ENCODE data around the gene SLC51A. TPM values are rescaled to one million over a fixed set of nuclear protein-coding genes. Genes with fewer than 3 reads are reported as not detected.

Gene SLC51A
- total RNA-seq, 1 donor: not detected

DNA sequence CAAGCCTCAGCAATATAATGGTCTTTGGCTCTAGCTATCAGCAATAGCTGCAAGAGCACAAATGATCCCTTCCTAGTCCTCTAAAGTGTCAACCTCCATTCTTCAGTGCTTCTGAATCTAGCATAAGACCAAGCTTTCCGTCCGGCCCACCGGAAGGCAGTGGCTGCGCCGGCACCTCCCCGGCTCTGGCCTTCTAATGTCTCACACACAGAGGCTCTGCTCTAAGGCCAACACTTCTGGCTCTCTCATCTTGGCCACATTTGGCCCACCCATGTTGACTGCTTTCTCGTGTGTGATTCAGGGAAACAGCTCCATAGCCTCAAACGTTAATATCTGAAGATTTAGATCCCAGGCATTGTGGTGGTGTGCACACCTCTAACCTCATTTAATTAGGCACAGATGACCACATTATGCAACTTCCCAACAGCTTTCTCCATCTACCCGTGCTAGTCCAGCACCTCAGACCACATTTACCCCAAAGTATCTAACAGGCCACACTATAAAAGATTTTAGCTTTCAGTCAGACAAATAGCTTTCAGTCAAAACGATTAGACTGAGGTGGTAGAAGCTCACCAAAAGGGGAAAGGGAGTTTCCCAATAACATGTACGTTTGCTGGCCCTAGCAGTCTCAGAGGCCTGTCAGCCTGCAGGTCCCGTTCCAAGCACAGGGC lies 19.3 kb downstream of the SLC51A start:
- peaks cover 44% of the 10 kb centered on the region for H3K36me3 ChIP-seq (ENCODE audit: insufficient read depth, low read length)
- peaks cover 2% of the 10 kb centered on the region for H4K20me1 ChIP-seq (ENCODE audit: insufficient read depth, low read length)
- H3K27me3 ChIP-seq (ENCODE audit: insufficient read depth, low read length): no peaks in the 10 kb centered on the region
- no peaks in the 10 kb centered on the region for H3K4me1 ChIP-seq (ENCODE audit: insufficient read depth, low read length)
- H3K4me2 ChIP-seq (ENCODE audit: insufficient read depth, low read length): no peak overlapping the region
- H3K9me3 ChIP-seq (ENCODE audit: low read depth, low read length): no peaks in the 10 kb centered on the region
- no peak overlapping the region for H2AFZ ChIP-seq (ENCODE audit: low read length)
- H3K27ac ChIP-seq (ENCODE audit: low read depth, low read length): no peak overlapping the region
- no peaks in the 10 kb centered on the region for H3K79me2 ChIP-seq (ENCODE audit: insufficient read depth, low read length)
- TF ChIP-seq, protein P1, sequence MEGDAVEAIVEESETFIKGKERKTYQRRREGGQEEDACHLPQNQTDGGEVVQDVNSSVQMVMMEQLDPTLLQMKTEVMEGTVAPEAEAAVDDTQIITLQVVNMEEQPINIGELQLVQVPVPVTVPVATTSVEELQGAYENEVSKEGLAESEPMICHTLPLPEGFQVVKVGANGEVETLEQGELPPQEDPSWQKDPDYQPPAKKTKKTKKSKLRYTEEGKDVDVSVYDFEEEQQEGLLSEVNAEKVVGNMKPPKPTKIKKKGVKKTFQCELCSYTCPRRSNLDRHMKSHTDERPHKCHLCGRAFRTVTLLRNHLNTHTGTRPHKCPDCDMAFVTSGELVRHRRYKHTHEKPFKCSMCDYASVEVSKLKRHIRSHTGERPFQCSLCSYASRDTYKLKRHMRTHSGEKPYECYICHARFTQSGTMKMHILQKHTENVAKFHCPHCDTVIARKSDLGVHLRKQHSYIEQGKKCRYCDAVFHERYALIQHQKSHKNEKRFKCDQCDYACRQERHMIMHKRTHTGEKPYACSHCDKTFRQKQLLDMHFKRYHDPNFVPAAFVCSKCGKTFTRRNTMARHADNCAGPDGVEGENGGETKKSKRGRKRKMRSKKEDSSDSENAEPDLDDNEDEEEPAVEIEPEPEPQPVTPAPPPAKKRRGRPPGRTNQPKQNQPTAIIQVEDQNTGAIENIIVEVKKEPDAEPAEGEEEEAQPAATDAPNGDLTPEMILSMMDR (IDR thresholded peaks at IDR 0.05; ENCODE audit: extremely low read depth, low read depth, low read length): no peak
- no peak for DNase-seq (ENCODE audit: insufficient read length, low spot score, missing footprints)
- no peak overlapping the region for H3K4me3 ChIP-seq (ENCODE audit: insufficient read depth, low read length)

DNA sequence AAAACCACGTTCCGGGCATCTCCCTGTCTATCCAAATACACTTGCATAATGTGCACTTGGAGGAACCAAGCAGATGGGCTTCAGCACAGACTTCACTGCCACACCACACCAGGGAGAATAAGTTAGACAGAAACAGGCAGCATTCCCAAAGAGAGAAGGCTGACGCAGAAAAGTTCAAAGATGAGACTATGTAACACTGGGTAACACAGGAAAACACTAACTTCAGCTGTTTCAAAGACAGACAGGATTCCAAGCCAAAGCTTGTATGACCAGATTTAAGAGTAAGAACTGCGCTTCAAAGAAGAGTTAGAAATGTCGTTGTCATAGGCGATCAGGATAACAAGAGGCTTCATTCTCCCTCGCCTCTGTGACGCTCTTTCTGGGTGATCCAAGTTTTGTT lies 19.9 kb downstream of the SLC51A start:
- Histone ChIP-seq H3K4me2 (ENCODE audit: insufficient read depth, low read length) (no peak overlapping the region), H2AFZ (ENCODE audit: low read length) (no peak overlapping the region), H4K20me1 (ENCODE audit: insufficient read depth, low read length) (peaks cover 2% of the 10 kb centered on the region), H3K9me3 (ENCODE audit: low read depth, low read length) (no peaks in the 10 kb centered on the region), H3K27me3 (ENCODE audit: insufficient read depth, low read length) (no peaks in the 10 kb centered on the region), H3K36me3 (ENCODE audit: insufficient read depth, low read length) (peaks cover 45% of the 10 kb centered on the region), H3K27ac (ENCODE audit: low read depth, low read length) (no peak overlapping the region), H3K79me2 (ENCODE audit: insufficient read depth, low read length) (no peaks in the 10 kb centered on the region), H3K4me1 (ENCODE audit: insufficient read depth, low read length) (no peaks in the 10 kb centered on the region), H3K4me3 (ENCODE audit: insufficient read depth, low read length) (no peak overlapping the region)
- DNase-seq (ENCODE audit: insufficient read length, low spot score, missing footprints): no peak
- TF ChIP-seq, protein P1 (IDR thresholded peaks at IDR 0.05; ENCODE audit: extremely low read depth, low read depth, low read length): no peak

DNA sequence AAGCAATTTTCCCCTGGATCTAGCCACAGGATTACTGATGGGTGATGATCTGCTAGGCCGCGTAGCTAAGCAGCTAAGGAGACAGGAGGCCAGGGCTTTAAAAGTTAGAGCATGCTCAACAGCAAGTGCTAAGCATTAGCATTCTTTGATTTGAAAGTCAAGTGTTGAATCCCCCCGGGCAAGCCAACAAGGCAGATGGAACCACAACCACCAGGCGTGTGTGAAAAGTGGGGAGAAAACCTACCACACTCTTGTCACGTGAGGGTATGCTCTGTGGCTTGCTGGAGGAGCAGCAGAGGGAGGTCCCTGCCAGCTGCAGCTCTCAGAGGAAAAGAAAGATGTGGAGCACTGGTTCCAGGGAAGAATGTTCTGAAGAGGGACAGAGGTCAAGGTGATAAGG lies 20.9 kb downstream of the SLC51A start:
- no peaks in the 10 kb centered on the region for H3K27me3 ChIP-seq (ENCODE audit: insufficient read depth, low read length)
- no peaks in the 10 kb centered on the region for H4K20me1 ChIP-seq (ENCODE audit: insufficient read depth, low read length)
- H3K27ac ChIP-seq (ENCODE audit: low read depth, low read length): no peak overlapping the region
- H3K9me3 ChIP-seq (ENCODE audit: low read depth, low read length): no peaks in the 10 kb centered on the region
- TF ChIP-seq, protein P1 (IDR thresholded peaks at IDR 0.05; ENCODE audit: extremely low read depth, low read depth, low read length): no peak
- peaks cover 55% of the 10 kb centered on the region for H3K36me3 ChIP-seq (ENCODE audit: insufficient read depth, low read length)
- H3K79me2 ChIP-seq (ENCODE audit: insufficient read depth, low read length): no peaks in the 10 kb centered on the region
- no peak for DNase-seq (ENCODE audit: insufficient read length, low spot score, missing footprints)
- H3K4me3 ChIP-seq (ENCODE audit: insufficient read depth, low read length): no peak overlapping the region
- no peaks in the 10 kb centered on the region for H3K4me1 ChIP-seq (ENCODE audit: insufficient read depth, low read length)
- H2AFZ ChIP-seq (ENCODE audit: low read length): no peak overlapping the region
- no peak overlapping the region for H3K4me2 ChIP-seq (ENCODE audit: insufficient read depth, low read length)

DNA sequence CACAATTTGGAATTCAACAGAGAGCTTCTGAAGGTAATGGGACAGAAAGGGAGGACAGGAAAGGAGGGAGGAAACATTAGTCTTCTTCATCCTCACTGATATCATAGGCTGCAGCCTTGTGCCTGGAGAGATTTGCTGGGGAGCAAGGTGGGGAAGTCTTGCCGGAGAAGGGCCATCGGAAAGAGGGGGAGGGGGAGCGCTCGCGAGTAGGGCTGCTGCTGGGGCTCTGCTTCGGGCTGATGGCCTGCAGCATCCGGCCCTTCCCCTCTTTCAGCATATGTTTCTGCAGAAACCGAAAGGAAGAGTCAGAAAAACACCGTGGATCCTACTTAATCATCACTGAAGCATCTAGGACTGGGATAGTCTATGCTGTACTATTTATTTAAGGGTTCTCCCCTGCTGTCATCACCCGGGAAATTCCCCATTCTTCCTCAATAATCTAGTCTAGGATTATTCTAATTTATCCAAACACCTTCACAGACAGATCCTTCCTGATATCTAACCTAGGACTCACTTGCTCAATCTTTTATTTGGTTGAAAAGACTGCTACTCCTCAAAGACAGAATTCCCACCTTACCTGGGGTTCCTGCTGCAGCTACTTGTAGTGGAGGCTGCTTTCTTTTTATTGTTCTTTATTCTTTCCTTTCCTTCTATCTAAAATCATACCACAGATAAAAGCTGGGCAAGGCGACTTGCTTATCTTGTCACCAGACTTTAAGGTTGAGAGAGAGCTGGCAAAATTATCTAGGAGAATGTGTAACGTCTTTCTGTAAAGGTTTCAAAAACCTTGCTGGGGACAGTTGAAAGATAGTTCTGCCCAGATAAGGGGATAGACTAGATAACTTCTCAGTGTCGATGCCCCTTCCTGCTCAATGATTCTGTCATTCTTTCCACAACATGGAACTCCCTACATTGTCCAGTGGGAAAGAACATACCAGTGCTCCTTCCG lies 22.6 kb downstream of the SLC51A start:
- H2AFZ ChIP-seq (ENCODE audit: low read length): no peak overlapping the region
- H3K4me3 ChIP-seq (ENCODE audit: insufficient read depth, low read length): no peak overlapping the region
- H3K79me2 ChIP-seq (ENCODE audit: insufficient read depth, low read length): no peaks in the 10 kb centered on the region
- no peak overlapping the region for H3K27ac ChIP-seq (ENCODE audit: low read depth, low read length)
- H3K9me3 ChIP-seq (ENCODE audit: low read depth, low read length): no peaks in the 10 kb centered on the region
- H3K4me2 ChIP-seq (ENCODE audit: insufficient read depth, low read length): no peak overlapping the region
- H4K20me1 ChIP-seq (ENCODE audit: insufficient read depth, low read length): no peaks in the 10 kb centered on the region
- H3K4me1 ChIP-seq (ENCODE audit: insufficient read depth, low read length): no peaks in the 10 kb centered on the region
- DNase-seq (ENCODE audit: insufficient read length, low spot score, missing footprints): no peak
- peaks cover 61% of the 10 kb centered on the region for H3K36me3 ChIP-seq (ENCODE audit: insufficient read depth, low read length)
- H3K27me3 ChIP-seq (ENCODE audit: insufficient read depth, low read length): no peaks in the 10 kb centered on the region
- TF ChIP-seq, protein P1 (IDR thresholded peaks at IDR 0.05; ENCODE audit: extremely low read depth, low read depth, low read length): no peak
